HepG2 (cell line): Measurements from ENCODE around the gene MCFD2. TPM values are rescaled to one million over a fixed set of nuclear protein-coding genes. Genes with fewer than 3 reads are reported as not detected.

ENCODE experiments used
- ATAC-seq: fragments of 200-7000 bp; cut with Tn5 transposase; 3 replicates; pipeline ENCODE4 v1.9.1; 2020; ENCODE audit warnings: mild to moderate bottlenecking, moderate library complexity
- BruUV-seq: library from RNA; stranded (reverse); fragments of 400-500 nt; replicated peaks from 2 replicates; lab custom pipeline; 2021; lab: Mats Ljungman, UMichigan
- CTCF ChIA-PET: fragments of 300-600 bp; formaldehyde crosslinking; extraction: SDS; loops from one replicate; lab custom pipeline; 2021; ENCODE audit warnings: low total read pairs, inconsistent platforms, low intra/inter-chr PET ratio; lab: Yijun Ruan, JAX
- POLR2A ChIA-PET: fragments of 350-600 bp; sonication (Branson Sonifier 250); formaldehyde crosslinking; loops from one replicate; lab custom pipeline; 2020; ENCODE audit warnings: antibody characterized with exemption, inconsistent platforms; lab: Yijun Ruan, JAX
- DNase-seq: peaks from one replicate; pipeline ENCODE4 v3.0.0-alpha.2; 2015; ENCODE audit warnings: low spot score
- FAIRE-seq: peaks from 3 replicates; lab custom pipeline; 2011; peaks lifted over from hg19 to GRCh38; lab: Jason Lieb, UNC
- H2AFZ ChIP-seq: one replicate; pipeline ENCODE4 v1.6.1; 2011; ENCODE audit warnings: low read length, inconsistent platforms
- H3K27ac ChIP-seq: fragments of 300-600 bp; 3 replicates; pipeline ENCODE4 v1.8.0; 2011; ENCODE audit warnings: mixed run types, mild to moderate bottlenecking, mixed read lengths, low read length, inconsistent platforms; ENCODE audit not compliant: insufficient read depth; ENCODE audit errors: extremely low read length
- H3K27me3 ChIP-seq, 2 experiments: fragments of 200-600 bp in 1 of 2; 2 replicates in 1 of 2; 3 replicates in 1 of 2; pipeline versions ENCODE4 v1.6.0 to v1.8.0; 2011; ENCODE audit warnings: low read length in 2 of 2, mild to moderate bottlenecking in 2 of 2, moderate library complexity in 2 of 2, inconsistent platforms in 1 of 2; ENCODE audit not compliant: insufficient read depth in 2 of 2, control insufficient read depth in 1 of 2
- H3K36me3 ChIP-seq, 2 experiments: fragments of 200-600 bp in 1 of 2; replicated peaks in 1 of 2; 2 replicates in 1 of 2; 3 replicates in 1 of 2; pipeline versions ENCODE4 v1.5.1 to v1.8.0; 2011; ENCODE audit warnings: low read length in 2 of 2, inconsistent platforms in 1 of 2; ENCODE audit not compliant: insufficient read depth in 2 of 2, control insufficient read depth in 1 of 2
- H3K4me1 ChIP-seq: 2 replicates; pipeline ENCODE4 v1.5.1; 2012; ENCODE audit warnings: low read length, inconsistent platforms; ENCODE audit not compliant: insufficient read depth
- H3K4me2 ChIP-seq: 2 replicates; pipeline ENCODE4 v1.6.0; 2011; ENCODE audit warnings: low read depth, low read length, inconsistent platforms
- H3K4me3 ChIP-seq, 3 experiments: fragments of 200-600 bp in 1 of 3; sonication (generic), shearing (Covaris generic) in 1 of 3; replicated peaks in 1 of 3; 2 replicates each; pipeline ENCODE4 v1.5.1; 2011 to 2016; ENCODE audit warnings: low read length in 3 of 3, inconsistent platforms in 2 of 3, low read depth in 2 of 3, mild to moderate bottlenecking in 2 of 3, control low read depth in 1 of 3, mixed read lengths in 1 of 3; ENCODE audit not compliant: insufficient read depth in 1 of 3
- H3K79me2 ChIP-seq: one replicate; pipeline ENCODE4 v1.6.1; 2011; ENCODE audit warnings: low read length, inconsistent platforms; ENCODE audit not compliant: insufficient read depth
- H3K9ac ChIP-seq: 2 replicates; pipeline ENCODE4 v1.6.0; 2011; ENCODE audit warnings: mild to moderate bottlenecking, low read depth, low read length, inconsistent platforms; ENCODE audit not compliant: insufficient read depth
- H3K9me3 ChIP-seq: 2 replicates; pipeline ENCODE4 v1.5.1; 2012; ENCODE audit warnings: mild to moderate bottlenecking, low read length
- H4K20me1 ChIP-seq: 2 replicates; pipeline ENCODE4 v1.6.0; 2011; ENCODE audit warnings: inconsistent platforms, mild to moderate bottlenecking, low read length, moderate library complexity; ENCODE audit not compliant: insufficient read depth
- GRHL1 ChIP-seq: sonication (generic); formaldehyde crosslinking; conservative IDR thresholded peaks from 2 replicates; pipeline ENCODE4 v1.8.0; 2022; ENCODE audit warnings: missing genetic modification reagents
- HMGXB4 ChIP-seq, 2 experiments: sonication (generic) in 1 of 2; formaldehyde crosslinking in 1 of 2; IDR thresholded peaks; 2 replicates each; pipeline versions ENCODE4 v1.4.0 to v1.6.1; 2018 to 2020; ENCODE audit warnings: missing genetic modification reagents in 2 of 2, borderline replicate concordance in 1 of 2, low read depth in 1 of 2, mild to moderate bottlenecking in 1 of 2, missing biosample characterization in 1 of 2
- KLF15 ChIP-seq: sonication (generic); formaldehyde crosslinking; IDR thresholded peaks from 2 replicates; pipeline ENCODE4 v1.8.1; 2023; ENCODE audit warnings: borderline replicate concordance, mild to moderate bottlenecking, inconsistent platforms, missing genetic modification reagents, mixed read lengths
- MAFK ChIP-seq, 2 experiments: IDR thresholded peaks in 1 of 2; conservative IDR thresholded peaks in 1 of 2; 2 replicates each; pipeline ENCODE4 v1.6.1; 2011; ENCODE audit warnings: improper control_type of control experiment in 2 of 2, low read length in 2 of 2
- MXD3 ChIP-seq: IDR thresholded peaks from 2 replicates; pipeline ENCODE4 v1.6.1; 2016; ENCODE audit warnings: mild to moderate bottlenecking, missing biosample characterization, missing genetic modification reagents
- NCOA1 ChIP-seq: sonication (generic); formaldehyde crosslinking; IDR thresholded peaks from 2 replicates; pipeline ENCODE4 v1.9.0; 2021; ENCODE audit warnings: missing genetic modification reagents
- RFXANK ChIP-seq: IDR thresholded peaks from 2 replicates; pipeline ENCODE4 v1.6.1; 2016
- ZFP37 ChIP-seq: sonication (generic); formaldehyde crosslinking; IDR thresholded peaks from 2 replicates; pipeline ENCODE4 v1.4.0; 2020; ENCODE audit warnings: missing genetic modification reagents, borderline replicate concordance
- ZMYM4 ChIP-seq: sonication (generic); formaldehyde crosslinking; IDR thresholded peaks from 2 replicates; pipeline ENCODE4 v1.8.1; 2023; ENCODE audit warnings: mild to moderate bottlenecking, missing genetic modification reagents
- ZNF547 ChIP-seq: sonication (generic); formaldehyde crosslinking; IDR thresholded peaks from 2 replicates; pipeline ENCODE4 v1.5.1; 2020; ENCODE audit warnings: mild to moderate bottlenecking, missing genetic modification reagents
- ZNF589 ChIP-seq: sonication (generic); formaldehyde crosslinking; conservative IDR thresholded peaks from 2 replicates; pipeline ENCODE4 v1.8.0; 2022; ENCODE audit warnings: mild to moderate bottlenecking, moderate library complexity, missing genetic modification reagents
- WGBS: methylation state at CpG from one replicate; pipeline ENCODE4 v1.1.6; 2017; ENCODE audit warnings: low lambda C conversion rate; 5-methylcytosine and 5-hydroxymethylcytosine counted together
- in situ Hi-C: cut with HindIII; loops from 2 replicates; pipeline ENCODE4 v1.10.0; 2017; ENCODE audit warnings: low pct_unique_long_range_greater_than_20kb; ENCODE audit not compliant: extremely low pct_ligation_motif_present
- intact Hi-C: fragments of 100-400 bp; cut with micrococcal nuclease; formaldehyde crosslinking; loops from one replicate; pipeline ENCODE4 v1.10.0; 2022; ENCODE audit not compliant: unreplicated experiment
- polyA plus RNA-seq, 8 experiments: library from polyadenylated mRNA; depleted of rRNA in 3 of 8; stranded (reverse) in 7 of 8; unstranded in 1 of 8; fragments of >200 nt; fragmentation: Illumina TruSeq in 4 of 8; extraction: Trizol in 4 of 8; gene quantifications; 2 replicates each; pipeline versions ENCODE4 v1.2.1 to v1.2.3, GENCODE V29; 2011 to 2016; ENCODE audit warnings: low read depth in 4 of 8, missing spikeins in 1 of 8, mixed read lengths in 1 of 8; ENCODE audit not compliant: insufficient read depth in 1 of 8
- total RNA-seq, 5 experiments: library from RNA; depleted of rRNA; stranded (reverse); fragments of >200 nt; fragmentation: Illumina TruSeq; extraction: Trizol; gene quantifications; 2 replicates each; pipeline ENCODE4 v1.2.3, GENCODE V29; 2016; ENCODE audit warnings: low read depth in 1 of 5
- TF ChIP-seq, protein P1 (sequence below): sonication (generic); formaldehyde crosslinking; IDR thresholded peaks from 2 replicates; pipeline ENCODE4 v1.5.1; 2020; ENCODE audit warnings: missing genetic modification reagents, mild to moderate bottlenecking, borderline replicate concordance

Gene MCFD2
- total and polyA plus RNA-seq, 2 of the 13 experiments (the other 11 are each of a cell fraction or from before 2014, with no cell fraction given) = 183 to 232 TPM

- no TSS peak for BruUV-seq
- no peak overlapping the region for H3K4me2 ChIP-seq
- DNase-seq = no peak
- CTCF ChIA-PET = no interaction called here
- TF ChIP-seq ZNF547 (no peak), MAFK (conservative IDR thresholded peaks at IDR 0.05 in 1 of 2, IDR thresholded peaks at IDR 0.05 in 1 of 2; ENCODE audit: low read length in 2 of 2) (0 out of 4 replicates have a peak, but pooled peaks of 1 of the 2 experiments have one; percentile 22), KLF15 (CRISPR knock-in tag) (no peak)
- TF ChIP-seq, all 625 proteins: peak for 1
- H3K9ac ChIP-seq = no peak overlapping the region
- no peaks in the 10 kb centered on the region for H3K27me3 ChIP-seq
- ATAC-seq (no peak), FAIRE-seq (no peak)
- H2AFZ ChIP-seq = no peak overlapping the region
- H3K4me1 ChIP-seq = peaks cover 36% of the 10 kb centered on the region
- H3K79me2 ChIP-seq = peaks cover 11% of the 10 kb centered on the region
- no peak overlapping the region for H3K27ac ChIP-seq
- no peaks in the 10 kb centered on the region for H4K20me1 ChIP-seq
- no peak overlapping the region for H3K4me3 ChIP-seq
- no peaks in the 10 kb centered on the region; a peak in 2 of 5 replicates for H3K36me3 ChIP-seq
- in situ Hi-C loops (no loop called here), intact Hi-C loops (no loop called here)
- peaks cover 10% of the 10 kb centered on the region for H3K9me3 ChIP-seq
- POLR2A ChIA-PET = no interaction called here
- WGBS = 98% methylated on average over 11 of the region's 11 CpGs
Measured at GRCh38 chr2:46921676-46922448, 6.3 kb upstream of the MCFD2 start.

- POLR2A ChIA-PET = no interaction called here
- Histone ChIP-seq H3K4me1 (peaks cover 43% of the 10 kb centered on the region), H2AFZ (no peak overlapping the region), H3K27me3 (no peaks in the 10 kb centered on the region; a peak in 1 of 5 replicates), H3K27ac (no peak overlapping the region), H3K9ac (peak overlapping the region; percentile 98; the same call in 1 of the 2 replicates), H3K9me3 (no peaks in the 10 kb centered on the region), H3K4me2 (peak overlapping the region; percentile 74), H4K20me1 (peaks cover 10% of the 10 kb centered on the region), H3K79me2 (peaks cover 43% of the 10 kb centered on the region), H3K36me3 (peaks cover 1 to 4% of the 10 kb centered on the region in 2 experiments; a peak in 4 of 5 replicates), H3K4me3 (peak overlapping the region in 1 of 3 experiments; percentile 100; a peak in 1 of 6 replicates)
- BruUV-seq = no TSS peak
- in situ Hi-C loops = no loop called here
- FAIRE-seq = no peak
- ATAC-seq = no peak
- CTCF ChIA-PET = no interaction called here
- no peak for DNase-seq
- intact Hi-C loops = loop anchor here (5.0 kb wide), 1 partner anchor 405 kb away; no protein-coding TSS in a partner anchor
- TF ChIP-seq ZFP37 (CRISPR knock-in tag) = no peak
- no peak for TF ChIP-seq NCOA1 (CRISPR knock-in tag)
- TF ChIP-seq, protein P1, sequence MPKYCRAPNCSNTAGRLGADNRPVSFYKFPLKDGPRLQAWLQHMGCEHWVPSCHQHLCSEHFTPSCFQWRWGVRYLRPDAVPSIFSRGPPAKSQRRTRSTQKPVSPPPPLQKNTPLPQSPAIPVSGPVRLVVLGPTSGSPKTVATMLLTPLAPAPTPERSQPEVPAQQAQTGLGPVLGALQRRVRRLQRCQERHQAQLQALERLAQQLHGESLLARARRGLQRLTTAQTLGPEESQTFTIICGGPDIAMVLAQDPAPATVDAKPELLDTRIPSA = no peak
- TF ChIP-seq HMGXB4 (CRISPR knock-in tag; IDR thresholded peaks at IDR 0.05; ENCODE audit: borderline replicate concordance in 1 of 2, low read depth in 1 of 2) = no peak
- no peak for TF ChIP-seq ZMYM4 (CRISPR knock-in tag)
- TF ChIP-seq GRHL1 = no peak
- no peak for TF ChIP-seq MXD3 (CRISPR knock-in tag)
- TF ChIP-seq ZNF589 (CRISPR knock-in tag) = no peak
- no peak for TF ChIP-seq RFXANK (CRISPR knock-in tag)
Measured at GRCh38 chr2:46917628-46918027, 2.0 kb upstream of the MCFD2 start.
